AG04450 (cell line): ENCODE results near the gene ESPL1. TPM values are rescaled to one million over a fixed set of nuclear protein-coding genes. Genes with fewer than 3 reads are reported as not detected.

Experiments used
- CTCF ChIA-PET: fragments of 300-600, 350-600 bp; formaldehyde crosslinking; extraction: SDS; loops from one replicate; lab custom pipeline; 2022; ENCODE audit warnings: antibody characterized with exemption, inconsistent platforms; lab: Charles Lee
- POLR2A ChIA-PET: fragments of 350-600 bp; formaldehyde crosslinking; extraction: SDS; loops from one replicate; lab custom pipeline; 2021; ENCODE audit warnings: antibody characterized with exemption, inconsistent platforms; lab: Yijun Ruan, JAX
- DNase-seq: peaks from one replicate; pipeline ENCODE4 v3.0.0-alpha.2; 2011; ENCODE audit warnings: low read depth, low spot score
- H3K27ac ChIP-seq: one replicate; pipeline ENCODE4 v1.5.1; 2012; ENCODE audit warnings: low read depth, low read length, control low read depth
- H3K27me3 ChIP-seq: one replicate; pipeline ENCODE4 v1.6.0; 2012; ENCODE audit warnings: low read length; ENCODE audit not compliant: control insufficient read depth, insufficient read depth
- H3K4me3 ChIP-seq: 2 replicates; pipeline ENCODE4 v1.5.1; 2011; ENCODE audit warnings: mild to moderate bottlenecking, low read depth, low read length, control low read depth
- H3K9me3 ChIP-seq: 2 replicates; pipeline ENCODE4 v1.5.1; 2012; ENCODE audit warnings: low read length; ENCODE audit not compliant: control insufficient read depth, insufficient read depth
- polyA plus RNA-seq: library from polyadenylated mRNA; depleted of rRNA; stranded (reverse); fragments of >200 nt; gene quantifications from 2 replicates; pipeline ENCODE4 v1.2.3, GENCODE V29; 2011
- TF ChIP-seq, protein P1 (sequence below): IDR thresholded peaks from 2 replicates; pipeline ENCODE4 v1.5.1; 2011; ENCODE audit warnings: low read depth, low read length, control low read depth, inconsistent platforms

The ESPL1 gene
- polyA plus RNA-seq, 1 experiment, result 1.6 TPM

DNA sequence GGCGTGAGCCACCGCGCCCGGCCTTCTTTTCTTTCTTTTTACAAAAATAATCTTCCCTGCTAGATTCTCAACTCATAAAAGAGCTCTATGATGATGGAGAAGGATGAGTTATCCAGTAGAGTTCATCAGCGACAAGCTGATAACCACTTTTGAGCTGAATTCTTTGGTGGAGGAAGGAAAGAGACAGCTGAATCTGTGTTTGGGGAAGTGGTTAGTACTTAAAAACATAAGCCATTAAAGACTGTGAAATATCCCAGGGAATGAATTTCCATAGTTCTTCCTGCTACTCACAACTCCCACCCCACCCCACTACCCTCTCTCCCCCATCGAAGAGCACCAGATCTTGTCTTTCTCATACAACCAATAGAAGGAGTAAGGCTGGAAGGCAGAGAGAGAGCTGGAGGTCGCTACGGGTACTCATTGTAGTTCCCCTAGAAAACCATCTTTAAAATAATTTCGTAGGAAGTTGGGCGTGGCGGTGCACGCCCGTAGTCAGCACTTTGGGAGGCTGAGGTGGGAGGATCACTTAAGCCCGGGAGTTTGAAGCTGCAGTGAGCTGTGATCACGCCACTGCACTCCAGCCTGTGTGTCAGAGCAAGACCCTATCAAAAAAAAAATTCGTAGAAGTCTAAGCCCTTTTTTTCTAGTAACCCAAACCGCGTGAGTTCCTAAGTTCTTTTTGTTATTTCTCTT, 647 bp upstream of the ESPL1 start:
- no peaks in the 10 kb centered on the region; the same call in 1 of the 2 replicates for H3K9me3 ChIP-seq
- no peak for DNase-seq
- ChIA-PET CTCF (interaction anchor here (0.6 to 3.8 kb wide), 7 partner anchors 23 to 382 kb away, joined by 3 to 40 read pairs (median 4); no protein-coding TSS in a partner anchor), POLR2A (interaction anchor here (0.6 to 1.4 kb wide), 5 partner anchors 15 to 48 kb away, joined by 3 to 4 read pairs (median 3); partner anchors contain the start of gene MYG1)
- TF ChIP-seq, protein P1, sequence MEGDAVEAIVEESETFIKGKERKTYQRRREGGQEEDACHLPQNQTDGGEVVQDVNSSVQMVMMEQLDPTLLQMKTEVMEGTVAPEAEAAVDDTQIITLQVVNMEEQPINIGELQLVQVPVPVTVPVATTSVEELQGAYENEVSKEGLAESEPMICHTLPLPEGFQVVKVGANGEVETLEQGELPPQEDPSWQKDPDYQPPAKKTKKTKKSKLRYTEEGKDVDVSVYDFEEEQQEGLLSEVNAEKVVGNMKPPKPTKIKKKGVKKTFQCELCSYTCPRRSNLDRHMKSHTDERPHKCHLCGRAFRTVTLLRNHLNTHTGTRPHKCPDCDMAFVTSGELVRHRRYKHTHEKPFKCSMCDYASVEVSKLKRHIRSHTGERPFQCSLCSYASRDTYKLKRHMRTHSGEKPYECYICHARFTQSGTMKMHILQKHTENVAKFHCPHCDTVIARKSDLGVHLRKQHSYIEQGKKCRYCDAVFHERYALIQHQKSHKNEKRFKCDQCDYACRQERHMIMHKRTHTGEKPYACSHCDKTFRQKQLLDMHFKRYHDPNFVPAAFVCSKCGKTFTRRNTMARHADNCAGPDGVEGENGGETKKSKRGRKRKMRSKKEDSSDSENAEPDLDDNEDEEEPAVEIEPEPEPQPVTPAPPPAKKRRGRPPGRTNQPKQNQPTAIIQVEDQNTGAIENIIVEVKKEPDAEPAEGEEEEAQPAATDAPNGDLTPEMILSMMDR, result no peak
- H3K27ac ChIP-seq, result no peak overlapping the region
- H3K4me3 ChIP-seq, result peak overlapping the region; percentile 95
- H3K27me3 ChIP-seq, result no peaks in the 10 kb centered on the region

GRCh38 chr12:53268630-53269562, 797 bp downstream of the ESPL1 start:
- ChIA-PET POLR2A (interaction anchor here (0.6 to 1.4 kb wide), 4 partner anchors 13 to 65 kb away, joined by 3 read pairs; partner anchors contain the start of genes AAAS and PFDN5), CTCF (interaction anchor here (0.6 to 3.8 kb wide), 10 partner anchors 16 to 203 kb away, joined by 3 to 40 read pairs (median 3); partner anchors contain the start of genes AAAS and PFDN5)
- Histone ChIP-seq H3K4me3 (peak overlapping the region; percentile 95), H3K27ac (peak overlapping the region; percentile 39), H3K9me3 (no peaks in the 10 kb centered on the region; the same call in 1 of the 2 replicates), H3K27me3 (no peaks in the 10 kb centered on the region)
- TF ChIP-seq, protein P1, result no peak
- DNase-seq, result no peak

DNA sequence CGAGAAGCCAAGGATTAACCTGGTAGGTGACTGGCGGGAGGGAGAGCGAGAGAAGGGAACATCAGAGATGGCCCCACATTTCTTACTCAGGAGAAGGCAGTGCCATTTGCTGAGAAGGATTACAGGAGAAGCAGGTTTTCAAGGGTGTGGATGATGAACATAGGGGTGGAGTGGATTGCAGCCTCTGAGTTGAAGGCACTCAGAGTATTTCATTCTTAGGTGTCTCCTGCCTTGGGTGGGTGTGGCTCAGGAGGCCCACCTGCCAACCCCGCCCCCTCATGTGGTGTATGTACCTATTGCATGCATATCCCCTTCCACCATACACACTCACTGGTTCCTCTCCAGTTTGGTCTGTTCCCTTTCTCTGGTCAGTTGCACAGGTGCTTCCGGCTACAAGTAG, 6.3 kb downstream of the ESPL1 start:
- DNase-seq, result no peak

GRCh38 chr12:53276511-53276910, 8.4 kb downstream of the ESPL1 start:
- DNase-seq, result no peak
- Histone ChIP-seq H3K27me3 (no peaks in the 10 kb centered on the region), H3K27ac (no peak overlapping the region), H3K4me3 (no peak overlapping the region), H3K9me3 (no peaks in the 10 kb centered on the region)
- TF ChIP-seq, protein P1, result no peak
- CTCF ChIA-PET, result no interaction called here
- POLR2A ChIA-PET, result no interaction called here

More for the DNA sequence above, 6.3 kb downstream of the ESPL1 start:
- H3K9me3 ChIP-seq, result no peaks in the 10 kb centered on the region
- ChIA-PET POLR2A (no interaction called here), CTCF (no interaction called here)
- no peak overlapping the region for H3K27ac ChIP-seq
- TF ChIP-seq, protein P1, result no peak
- no peak overlapping the region for H3K4me3 ChIP-seq
- no peaks in the 10 kb centered on the region for H3K27me3 ChIP-seq
